GM21423 (cell line): Measurements from ENCODE around the gene TDP2.

Source experiments
- ATAC-seq: cut with Tn5 transposase; IDR thresholded peaks from one replicate; pipeline ENCODE4 v1.9.1; 2021; ENCODE audit warnings: mild to moderate bottlenecking, moderate library complexity; ENCODE audit not compliant: unreplicated experiment

The TDP2 gene

DNA sequence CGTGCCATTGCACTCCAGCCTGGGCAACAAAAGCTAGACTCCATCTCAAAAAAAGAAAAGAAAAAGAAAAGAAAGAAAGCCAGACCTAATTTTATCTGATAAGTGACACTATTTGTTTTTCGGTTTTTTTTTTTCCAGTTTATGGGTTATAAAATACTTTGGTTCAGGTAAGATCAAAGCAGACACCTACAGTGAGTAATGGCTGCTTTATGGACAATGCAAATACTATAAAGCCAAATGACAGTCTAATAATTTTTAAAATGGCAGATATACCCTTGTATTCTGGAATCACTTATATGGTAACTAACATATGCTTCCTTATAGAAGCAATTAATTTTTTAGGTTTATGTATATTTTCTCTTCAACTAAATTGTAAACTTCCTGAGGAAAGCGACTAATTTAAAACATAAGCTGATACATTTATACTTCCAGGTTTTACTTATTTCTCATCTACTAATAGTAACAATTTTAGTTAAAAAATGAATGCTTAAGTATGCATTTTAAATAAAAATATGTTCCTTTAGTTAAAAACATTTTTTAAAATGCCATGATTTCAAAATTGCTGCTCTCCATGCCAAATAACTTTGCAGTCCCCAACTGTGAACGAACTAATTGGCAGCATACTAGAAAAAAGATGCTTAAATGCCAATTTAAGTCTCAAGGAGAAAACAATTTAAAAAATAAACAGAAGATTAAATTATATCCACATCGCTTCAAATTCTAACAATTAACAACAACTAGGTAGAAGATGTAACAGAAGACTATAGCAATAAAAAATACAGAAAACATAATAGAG, 59.2 kb downstream of the TDP2 start:
- ATAC-seq, result no peak

- ATAC-seq, result no peak
Observed at GRCh38 chr6:24606200-24606930, 60.3 kb downstream of the TDP2 start.

DNA sequence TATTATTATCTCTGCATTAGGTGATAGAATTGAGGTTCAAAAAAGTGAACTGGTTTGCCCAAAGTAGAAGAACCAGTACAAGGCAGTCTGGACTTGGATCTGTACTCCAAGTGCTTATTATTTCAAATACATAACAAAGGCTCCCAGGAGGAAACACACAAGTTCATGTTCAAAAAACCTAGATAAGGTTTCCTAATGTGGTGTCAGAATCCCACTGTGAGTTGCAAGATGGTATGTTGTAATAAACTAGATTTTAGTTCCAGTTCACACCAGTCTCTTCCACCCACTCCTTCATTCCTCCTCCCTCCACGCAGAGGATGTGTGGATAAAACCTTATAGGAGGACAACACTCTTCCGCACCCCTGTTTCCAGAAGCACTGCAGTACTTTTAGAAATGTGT, 63.5 kb downstream of the TDP2 start:
- ATAC-seq, result no peak

- no peak for ATAC-seq
Observed at GRCh38 chr6:24600903-24601302, 65.8 kb downstream of the TDP2 start.
